HepG2 (cell line): ENCODE results near the gene KCNT2.

ENCODE experiments used
- ZNF329 ChIP-seq: sonication (generic); formaldehyde crosslinking; IDR thresholded peaks from 2 replicates; pipeline ENCODE4 v1.9.0; 2021; ENCODE audit warnings: low read depth, mild to moderate bottlenecking, missing genetic modification reagents
- ZNF567 ChIP-seq: sonication (generic); formaldehyde crosslinking; IDR thresholded peaks from 2 replicates; pipeline ENCODE4 v1.8.1; 2023; ENCODE audit warnings: mild to moderate bottlenecking, missing genetic modification reagents, borderline replicate concordance
- ZNF644 ChIP-seq: IDR thresholded peaks from 2 replicates; pipeline ENCODE4 v1.6.1; 2016; ENCODE audit warnings: low read depth
- TF ChIP-seq, protein P1 (sequence below): sonication (generic); formaldehyde crosslinking; IDR thresholded peaks from 2 replicates; pipeline ENCODE4 v1.5.0; 2020; ENCODE audit warnings: mild to moderate bottlenecking, missing genetic modification reagents, moderate library complexity

DNA sequence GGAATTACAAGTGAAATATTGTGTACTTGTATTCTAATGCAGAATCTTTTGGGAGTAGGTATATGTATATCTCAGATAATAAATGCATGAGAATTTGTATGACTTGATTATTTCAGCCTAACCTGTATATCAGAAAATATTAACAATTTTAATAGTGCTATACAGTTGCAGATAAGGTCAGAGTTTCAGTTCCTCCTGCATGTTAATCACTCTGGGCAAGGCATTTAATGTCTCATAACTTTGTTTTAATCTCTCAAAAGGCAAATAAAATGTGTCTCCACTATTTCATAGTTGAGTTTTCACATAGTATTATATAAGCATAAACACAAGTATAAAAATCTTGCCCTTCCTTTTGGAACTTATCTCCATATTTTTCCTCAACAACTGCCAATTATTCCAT, 352.5 kb downstream of the KCNT2 start:
- TF ChIP-seq, protein P1, sequence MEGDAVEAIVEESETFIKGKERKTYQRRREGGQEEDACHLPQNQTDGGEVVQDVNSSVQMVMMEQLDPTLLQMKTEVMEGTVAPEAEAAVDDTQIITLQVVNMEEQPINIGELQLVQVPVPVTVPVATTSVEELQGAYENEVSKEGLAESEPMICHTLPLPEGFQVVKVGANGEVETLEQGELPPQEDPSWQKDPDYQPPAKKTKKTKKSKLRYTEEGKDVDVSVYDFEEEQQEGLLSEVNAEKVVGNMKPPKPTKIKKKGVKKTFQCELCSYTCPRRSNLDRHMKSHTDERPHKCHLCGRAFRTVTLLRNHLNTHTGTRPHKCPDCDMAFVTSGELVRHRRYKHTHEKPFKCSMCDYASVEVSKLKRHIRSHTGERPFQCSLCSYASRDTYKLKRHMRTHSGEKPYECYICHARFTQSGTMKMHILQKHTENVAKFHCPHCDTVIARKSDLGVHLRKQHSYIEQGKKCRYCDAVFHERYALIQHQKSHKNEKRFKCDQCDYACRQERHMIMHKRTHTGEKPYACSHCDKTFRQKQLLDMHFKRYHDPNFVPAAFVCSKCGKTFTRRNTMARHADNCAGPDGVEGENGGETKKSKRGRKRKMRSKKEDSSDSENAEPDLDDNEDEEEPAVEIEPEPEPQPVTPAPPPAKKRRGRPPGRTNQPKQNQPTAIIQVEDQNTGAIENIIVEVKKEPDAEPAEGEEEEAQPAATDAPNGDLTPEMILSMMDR (CRISPR knock-in tag), result no peak
- TF ChIP-seq ZNF567 (no peak), ZNF329 (CRISPR knock-in tag) (no peak), ZNF644 (CRISPR knock-in tag) (no peak)
